CD4-positive, alpha-beta T cell treated with Interleukin-4 for 1 hour (primary cell): ENCODE data around the gene CBFA2T3.

ENCODE experiments used
- DNase-seq, 2 donors: peaks; one replicate each; pipeline ENCODE4 v3.0.0-alpha.2; 2020 to 2022

The CBFA2T3 gene

GRCh38 chr16:88885693-88886280 lies 91.2 kb downstream of the CBFA2T3 start:
- DNase-seq = no peak

DNA sequence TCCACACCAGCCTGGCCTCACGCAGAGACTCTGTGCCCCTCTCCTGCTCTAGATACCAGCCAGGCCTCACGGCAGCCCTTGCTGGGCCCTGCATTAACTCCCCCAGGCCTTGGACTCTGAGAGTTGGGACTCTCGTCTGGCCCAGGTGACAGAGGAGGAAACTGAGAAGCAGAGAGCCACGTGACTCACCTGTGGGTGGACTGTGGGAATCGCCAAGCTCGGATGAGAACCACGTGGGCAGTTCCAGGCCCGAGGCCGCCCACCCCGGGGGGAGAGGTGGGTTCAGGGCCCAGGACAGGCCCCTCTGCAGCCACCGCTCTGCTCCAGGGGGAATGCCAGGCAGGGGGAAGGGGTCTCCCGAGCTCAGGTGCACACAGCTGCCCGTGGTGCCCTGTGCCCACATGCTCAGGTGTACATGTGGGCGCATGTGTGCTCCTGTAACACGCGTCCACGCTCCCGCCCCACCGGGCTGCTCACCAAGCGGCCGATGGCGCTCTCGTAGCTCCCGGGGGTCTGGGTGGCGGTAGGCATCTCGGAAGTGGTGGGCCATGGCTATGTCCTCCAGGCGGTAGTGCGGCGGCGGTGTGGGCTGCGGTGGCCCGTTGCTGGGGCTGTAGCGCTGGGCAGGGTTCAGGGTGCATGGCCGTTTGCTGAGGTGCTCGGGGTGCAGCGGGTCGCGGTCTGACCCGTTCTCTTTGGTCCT lies 92.3 kb downstream of the CBFA2T3 start:
- no peak for DNase-seq

GRCh38 chr16:88883946-88884345 lies 93.1 kb downstream of the CBFA2T3 start:
- DNase-seq = no peak

DNA sequence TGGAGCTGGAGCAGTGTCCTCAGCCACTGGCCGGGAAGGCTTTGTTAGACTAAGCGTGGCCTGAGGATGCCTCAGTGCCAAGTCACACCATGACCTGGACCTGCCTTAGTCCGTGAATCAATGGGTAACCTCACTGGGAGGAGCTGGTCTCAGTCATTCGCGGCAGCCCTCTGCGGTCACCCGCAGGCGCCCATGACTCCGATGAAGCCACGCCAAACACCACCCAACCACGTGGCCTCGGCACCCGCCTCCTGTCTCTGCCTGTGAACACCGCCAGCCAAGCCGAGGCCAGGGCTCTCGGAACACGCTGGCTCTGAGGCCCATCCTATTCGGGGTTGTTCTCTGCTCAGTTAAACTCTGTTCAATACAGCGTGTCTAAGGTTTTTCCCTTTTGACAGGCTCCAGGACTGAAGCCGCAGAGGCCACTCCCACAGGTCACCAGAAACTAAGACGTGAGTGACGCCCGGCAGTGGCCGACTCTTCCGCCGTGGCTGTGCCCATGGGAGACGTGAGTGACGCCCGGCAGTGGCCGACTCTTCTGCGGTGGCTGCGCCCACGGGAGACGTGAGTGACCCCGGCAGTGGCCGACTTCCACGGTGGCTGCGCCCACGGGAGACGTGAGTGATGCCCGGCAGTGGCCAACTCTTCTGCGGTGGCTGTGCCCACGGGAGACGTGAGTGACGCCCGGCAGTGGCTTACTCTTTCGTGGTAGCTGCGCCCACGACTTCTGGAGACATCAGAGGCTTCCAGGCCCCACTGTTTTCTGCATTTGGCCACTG lies 93.7 kb downstream of the CBFA2T3 start:
- DNase-seq = no peak

GRCh38 chr16:88882358-88883030 lies 94.5 kb downstream of the CBFA2T3 start:
- peak; percentile 14 to 44 for DNase-seq

- no peak for DNase-seq
Measured at GRCh38 chr16:88881675-88882357, 95.2 kb downstream of the CBFA2T3 start.

DNA sequence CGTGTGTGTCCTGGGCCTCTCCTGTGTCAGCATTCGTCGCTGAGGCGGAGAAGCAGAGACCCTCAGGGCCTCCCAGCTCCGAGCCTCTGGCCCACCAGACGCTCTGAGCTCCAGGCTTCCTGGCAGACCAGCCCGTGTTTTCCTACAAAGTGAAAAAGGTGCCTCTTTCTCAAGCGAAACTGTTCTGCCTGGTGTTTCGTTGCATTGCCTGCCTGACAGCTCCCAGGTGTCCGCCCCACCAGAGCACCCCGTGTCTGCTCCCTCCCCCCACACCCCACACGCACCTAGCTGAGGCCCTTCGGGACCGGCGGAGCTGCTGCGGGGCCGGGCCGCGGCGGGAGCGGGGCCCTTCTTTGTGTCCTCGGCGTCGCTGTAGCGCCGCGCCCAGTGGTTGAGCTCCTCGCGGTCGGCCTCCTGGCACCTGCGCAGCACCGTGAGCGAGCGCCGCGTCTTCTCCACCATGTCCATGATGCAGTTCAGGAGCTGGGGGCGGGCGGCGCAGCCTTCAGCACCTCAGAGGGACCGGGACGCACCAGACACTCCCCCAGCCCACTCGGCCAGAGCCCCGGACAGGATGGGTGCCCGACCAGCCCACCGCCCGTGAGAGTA lies 95.9 kb downstream of the CBFA2T3 start:
- DNase-seq = no peak

- no peak for DNase-seq
Measured at GRCh38 chr16:88880226-88881006, 96.6 kb downstream of the CBFA2T3 start.

DNA sequence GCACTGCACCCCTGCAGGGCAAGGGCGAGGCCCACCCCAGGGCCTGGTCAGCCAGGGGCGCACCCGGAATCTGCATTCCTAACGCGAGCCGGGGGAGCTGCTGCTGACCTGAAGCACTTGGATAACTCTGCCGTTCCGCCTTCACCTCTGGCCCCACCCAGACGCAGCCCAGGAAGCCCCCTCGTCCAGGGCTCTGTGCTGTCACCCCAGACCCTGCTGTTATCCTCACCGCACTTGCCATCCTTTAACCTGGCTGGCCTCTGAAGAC lies 97.3 kb downstream of the CBFA2T3 start:
- DNase-seq = no peak

DNA sequence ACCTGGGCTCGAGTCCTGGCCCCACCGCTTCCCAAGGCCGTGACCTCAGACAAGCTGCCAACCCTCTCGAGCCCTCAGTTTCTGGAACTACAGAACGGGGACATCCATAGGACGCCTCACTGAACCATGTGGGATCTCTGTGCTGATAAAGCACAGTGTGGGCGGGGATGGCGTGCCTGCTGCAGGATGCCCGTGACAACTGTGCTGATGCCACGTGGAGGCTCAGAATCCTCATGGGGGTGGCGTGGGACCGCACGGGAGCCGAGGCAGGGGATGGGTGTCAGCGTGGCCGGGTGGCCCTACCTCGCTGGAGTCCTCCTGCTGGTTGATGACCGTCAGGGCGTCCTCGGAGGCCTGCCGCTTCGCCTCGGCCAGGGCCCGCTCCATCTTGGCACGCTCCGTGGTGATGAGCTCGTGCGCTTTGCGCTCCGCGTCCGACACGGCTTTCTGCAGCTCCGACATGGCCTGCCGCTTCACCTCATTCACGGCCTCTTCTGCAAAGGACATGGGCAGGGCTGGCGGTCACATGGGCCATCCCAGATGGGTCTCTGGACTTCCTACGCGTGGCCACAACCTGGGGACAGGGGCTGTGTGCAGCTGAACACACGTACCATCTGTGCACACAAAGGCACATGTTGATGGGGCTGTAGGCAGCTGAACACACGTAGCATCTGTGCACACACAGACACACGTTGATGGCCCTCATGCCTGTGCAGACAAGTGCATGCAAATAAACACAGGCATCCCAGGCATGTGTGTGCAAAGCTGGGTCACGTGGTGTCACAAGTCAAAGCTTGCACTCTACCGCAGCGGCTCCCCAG lies 97.8 kb downstream of the CBFA2T3 start:
- DNase-seq = no peak

DNA sequence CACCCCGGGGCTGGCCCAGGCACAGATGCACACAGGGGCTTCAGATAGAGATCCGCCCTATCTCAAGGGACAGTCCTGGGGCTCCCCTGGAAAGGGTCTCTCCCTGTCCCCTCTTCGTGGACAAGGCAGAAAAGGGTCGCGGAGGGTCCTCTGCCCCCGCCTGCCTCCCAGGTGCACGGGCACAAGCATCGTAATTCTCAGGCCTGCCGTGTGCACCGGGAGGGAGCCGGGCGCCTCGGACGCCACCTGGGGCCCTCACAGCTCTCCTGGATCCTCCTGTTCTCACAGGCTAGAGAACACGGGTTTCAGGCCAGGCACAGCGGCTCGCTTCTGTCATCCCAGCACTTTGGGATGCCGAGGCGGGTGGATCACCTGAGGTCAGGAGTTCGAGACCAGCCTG lies 98.7 kb downstream of the CBFA2T3 start:
- no peak for DNase-seq

GRCh38 chr16:88877564-88878289 lies 99.3 kb downstream of the CBFA2T3 start:
- no peak for DNase-seq

DNA sequence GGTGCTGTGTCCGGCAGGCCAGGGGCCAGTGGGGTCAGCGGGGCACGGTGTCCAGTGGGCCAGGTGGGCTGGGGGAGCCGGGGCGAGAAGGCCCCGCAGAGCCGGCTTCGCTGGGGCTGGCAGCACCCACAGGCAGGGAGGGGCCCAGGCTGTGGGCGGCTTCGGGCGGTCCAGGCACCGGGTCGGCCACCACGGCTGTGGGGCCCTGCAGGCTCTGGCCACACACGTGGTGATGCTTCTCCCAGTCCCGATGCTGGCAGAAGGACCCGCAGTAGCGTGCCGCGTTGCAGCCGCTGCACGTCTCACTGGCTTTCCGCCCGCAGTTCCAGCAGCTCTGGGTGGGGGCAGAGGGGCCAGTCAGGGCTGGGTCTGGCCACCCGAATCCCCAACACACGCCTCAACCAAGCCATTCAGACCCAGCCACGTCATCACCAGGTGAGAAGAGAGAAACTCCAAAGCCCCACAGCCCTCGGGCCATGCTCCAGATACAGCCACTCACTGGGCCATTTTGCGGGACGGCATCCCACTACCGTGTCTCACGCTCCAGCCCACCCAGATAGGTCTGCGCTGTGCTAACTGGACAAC lies 100.0 kb downstream of the CBFA2T3 start:
- DNase-seq = no peak

DNA sequence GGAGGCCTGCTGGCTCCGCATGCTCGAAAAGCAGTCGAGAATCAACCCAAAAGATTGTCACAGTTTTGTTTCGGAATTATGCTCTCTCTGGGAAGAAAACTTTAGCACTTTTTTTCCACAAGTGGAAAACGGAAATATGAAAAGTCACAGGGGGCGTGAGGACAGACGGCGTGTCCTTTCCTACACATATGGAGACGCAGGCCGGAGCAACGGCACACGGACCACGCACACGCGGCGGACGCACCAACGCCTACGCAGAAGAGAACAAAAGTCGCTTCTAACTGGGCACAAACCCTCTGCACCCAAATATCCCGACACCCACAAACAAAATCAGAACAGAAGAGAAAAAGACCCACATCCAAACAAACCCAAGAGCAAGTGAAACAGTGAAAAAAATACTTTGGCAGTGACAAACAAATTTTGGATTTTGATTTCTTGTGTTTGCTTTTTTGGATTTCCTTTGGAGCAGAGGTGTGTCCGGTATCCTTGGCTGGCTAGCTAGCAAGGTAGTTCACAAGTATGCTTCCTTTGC lies 101.2 kb downstream of the CBFA2T3 start:
- DNase-seq = no peak

DNA sequence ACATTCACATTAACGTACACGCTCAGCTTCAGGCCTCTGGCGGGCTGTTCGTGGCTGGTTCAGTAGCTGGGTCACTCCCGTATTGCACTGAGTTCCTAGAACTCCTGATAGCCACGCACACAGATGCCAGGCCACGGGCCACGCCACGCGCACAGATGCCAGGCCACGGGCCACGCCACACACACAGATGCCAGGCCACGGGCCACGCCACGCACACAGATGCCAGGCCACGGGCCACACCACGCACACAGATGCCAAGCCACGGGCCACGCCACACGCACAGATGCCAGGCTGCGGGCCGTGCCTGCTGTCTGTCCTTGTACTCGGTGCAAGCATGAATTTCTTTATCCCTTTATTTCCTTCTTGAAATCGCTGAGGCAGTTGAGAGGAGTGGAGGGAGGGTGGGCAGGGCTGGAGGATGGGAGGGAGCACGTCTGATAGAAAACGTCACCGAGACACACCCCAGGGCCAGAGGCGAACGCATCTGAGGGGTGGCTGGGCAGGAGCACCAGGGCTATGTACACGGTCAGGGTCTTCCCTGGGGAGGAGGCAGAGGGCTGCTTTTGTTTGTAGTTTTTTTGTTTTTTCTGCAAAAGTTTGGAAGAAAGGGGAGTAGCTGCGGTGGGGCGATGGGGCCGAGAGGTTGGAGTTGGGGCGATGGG lies 101.9 kb downstream of the CBFA2T3 start:
- no peak for DNase-seq

GRCh38 chr16:88872650-88873331 lies 104.2 kb downstream of the CBFA2T3 start:
- no peak for DNase-seq

- DNase-seq = no peak
Measured at GRCh38 chr16:88871730-88872416, 105.1 kb downstream of the CBFA2T3 start.

DNA sequence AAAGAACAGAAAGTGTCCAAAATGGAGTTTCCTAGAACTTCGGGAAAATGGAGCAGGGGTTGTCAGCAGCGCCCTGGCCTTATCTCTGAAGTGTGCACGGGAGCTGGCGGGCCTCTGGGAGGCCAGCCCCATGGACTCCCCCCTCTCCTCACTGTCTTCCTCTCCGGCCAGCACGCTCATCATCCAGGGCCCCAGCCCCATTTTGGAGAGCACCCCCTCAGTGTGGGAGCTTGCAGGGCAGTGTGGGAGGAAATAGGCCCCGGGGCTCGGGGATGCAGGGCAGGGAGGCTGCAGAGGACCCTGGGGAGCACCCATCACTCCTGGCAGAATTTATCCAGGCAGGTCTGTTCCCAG lies 105.7 kb downstream of the CBFA2T3 start:
- DNase-seq = no peak
